GM19372 (cell line): ENCODE data around the gene OR8S1.
"Not testable (repeated sequence)": the region's sequence is repeated elsewhere in the genome, so short reads cannot be mapped to it uniquely, and the experiment has no call there.

Source experiments
- ATAC-seq: cut with Tn5 transposase; IDR thresholded peaks from one replicate; pipeline ENCODE4 v1.9.1; 2021; ENCODE audit warnings: mild to moderate bottlenecking, low read depth, moderate library complexity; ENCODE audit not compliant: unreplicated experiment

Gene OR8S1

DNA sequence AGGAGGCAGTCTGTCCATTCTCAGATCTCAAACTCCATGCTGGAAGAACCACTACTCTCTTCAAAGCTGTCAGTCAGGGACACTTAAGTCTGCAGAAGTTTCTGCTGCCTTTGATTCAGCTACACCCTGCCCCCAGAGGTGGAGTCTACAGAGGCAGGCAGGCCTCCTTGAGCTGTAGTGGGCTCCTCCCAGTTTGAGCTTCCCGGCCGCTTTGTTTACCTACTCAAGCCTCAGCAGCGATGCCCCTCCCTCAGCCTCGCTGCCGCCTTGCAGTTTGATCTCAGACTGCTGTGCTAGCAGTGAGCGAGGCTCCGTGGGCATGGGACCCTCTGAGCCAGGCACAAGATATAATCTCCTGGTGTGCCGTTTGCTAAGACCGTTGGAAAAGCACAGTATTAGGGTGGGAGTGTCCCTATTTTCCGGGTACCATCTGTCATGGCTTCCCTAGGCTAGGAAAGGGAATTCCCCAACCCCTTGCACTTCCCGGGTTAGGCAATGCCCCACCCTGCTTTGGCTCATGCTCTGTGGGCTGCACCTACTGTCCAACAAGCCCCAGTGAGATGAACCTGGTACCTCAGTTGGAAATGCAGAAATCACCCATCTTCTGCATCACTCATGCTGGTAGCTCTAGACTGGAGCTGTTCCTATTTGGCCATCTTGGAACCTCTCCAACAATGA is 28.4 kb downstream of the OR8S1 start:
- ATAC-seq, result not testable (repeated sequence)

GRCh38 chr12:48556631-48557030 is 31.2 kb downstream of the OR8S1 start:
- ATAC-seq, result no peak

- no peak for ATAC-seq
These were observed 32.5 kb downstream of the OR8S1 start for GRCh38 chr12:48557919-48558318.

GRCh38 chr12:48567731-48568130 is 42.3 kb downstream of the OR8S1 start:
- ATAC-seq, result no peak

- ATAC-seq, result no peak
These were observed 44.5 kb downstream of the OR8S1 start, which contains the start of gene LALBA for GRCh38 chr12:48569946-48570345. Gene LALBA (minus strand): TSS chr12:48570046. CDS start chr12:48570020, 26 bp downstream.

DNA sequence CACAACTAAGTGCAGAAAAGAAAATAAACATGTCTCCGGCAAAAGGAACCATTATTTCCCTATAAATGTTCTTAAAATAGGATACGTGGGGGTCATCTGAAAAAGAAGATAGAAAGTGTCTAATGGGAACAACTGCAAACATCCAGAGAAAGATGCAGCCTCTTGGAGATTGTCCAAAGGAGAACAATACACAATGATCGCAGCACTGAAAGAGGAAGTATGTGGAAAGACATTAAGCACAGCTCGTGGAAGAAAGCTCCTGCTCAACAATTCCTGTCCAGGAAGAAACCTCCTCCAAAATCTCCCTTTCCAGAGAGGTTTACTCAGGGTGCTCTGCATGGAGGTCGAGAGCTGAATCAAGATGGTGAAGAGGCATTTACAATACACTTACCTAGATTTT is 46.9 kb downstream of the OR8S1 start:
- ATAC-seq, result no peak
